Neural cell (in vitro differentiated cells): ENCODE data around the gene TSNAXIP1. TPM values are rescaled to one million over a fixed set of nuclear protein-coding genes. Genes with fewer than 3 reads are reported as not detected.

ENCODE experiments used
- H2AFZ ChIP-seq: fragments of 200-600, 300-800 bp; sonication (generic), shearing (Covaris generic); 2 replicates; pipeline ENCODE4 v1.6.0; 2014; ENCODE audit warnings: low read depth, mild to moderate bottlenecking, antibody characterized with exemption, low read length, moderate library complexity
- H3F3A ChIP-seq: fragments of 200-600 bp; shearing (Covaris generic); 2 replicates; pipeline ENCODE4 v1.6.1; 2016; ENCODE audit warnings: mild to moderate bottlenecking, moderate library complexity, mixed read lengths, antibody characterized with exemption, low read length; ENCODE audit not compliant: insufficient read depth, poor library complexity, severe bottlenecking
- H3K27ac ChIP-seq: fragments of 200-600, 300-800 bp; sonication (generic), shearing (Covaris generic); 2 replicates; pipeline ENCODE4 v1.5.1; 2014; ENCODE audit warnings: mild to moderate bottlenecking, low read length, moderate library complexity
- H3K27me3 ChIP-seq: fragments of 300-800, 200-600 bp; sonication (generic), shearing (Covaris generic); 2 replicates; pipeline ENCODE4 v1.6.0; 2014; ENCODE audit warnings: mild to moderate bottlenecking, low read depth, low read length, moderate library complexity; ENCODE audit not compliant: insufficient read depth
- H3K36me3 ChIP-seq: fragments of 300-800, 200-600 bp; sonication (generic), shearing (Covaris generic); 2 replicates; pipeline ENCODE4 v1.5.1; 2014; ENCODE audit warnings: mild to moderate bottlenecking, antibody characterized with exemption, low read length, moderate library complexity; ENCODE audit not compliant: insufficient read depth
- H3K4me2 ChIP-seq: fragments of 300-800, 200-600 bp; sonication (generic), shearing (Covaris generic); 2 replicates; pipeline ENCODE4 v1.6.0; 2014; ENCODE audit warnings: mild to moderate bottlenecking, low read length
- H3K4me3 ChIP-seq: fragments of 300-800, 200-600 bp; sonication (generic), shearing (Covaris generic); 2 replicates; pipeline ENCODE4 v1.5.1; 2014; ENCODE audit warnings: mild to moderate bottlenecking, low read length, moderate library complexity
- H3K79me2 ChIP-seq: fragments of 200-600 bp; shearing (Covaris generic); replicated peaks from 2 replicates; pipeline ENCODE4 v1.6.0; 2014; ENCODE audit warnings: mild to moderate bottlenecking, low read length, moderate library complexity; ENCODE audit not compliant: insufficient read depth
- H3K9ac ChIP-seq: fragments of 300-800, 200-600 bp; sonication (generic), shearing (Covaris generic); 2 replicates; pipeline ENCODE4 v1.6.1; 2016; ENCODE audit warnings: mild to moderate bottlenecking, low read length, mixed read lengths
- H3K9me2 ChIP-seq: fragments of 200-600 bp; shearing (Covaris generic); 2 replicates; pipeline ENCODE4 v1.6.1; 2016; ENCODE audit warnings: mild to moderate bottlenecking, low read length, mixed read lengths; ENCODE audit not compliant: insufficient read depth
- H3K9me3 ChIP-seq: fragments of 200-600, 300-800 bp; sonication (generic), shearing (Covaris generic); 2 replicates; pipeline ENCODE4 v1.6.1; 2016; ENCODE audit warnings: mild to moderate bottlenecking, mixed run types, low read length, moderate library complexity, mixed read lengths
- H4K20me1 ChIP-seq: fragments of 200-600 bp; shearing (Covaris generic); 2 replicates; pipeline ENCODE4 v1.6.1; 2016; ENCODE audit warnings: mild to moderate bottlenecking, mixed run types; ENCODE audit not compliant: insufficient read depth
- EP300 ChIP-seq: fragments of 450-650 bp; conservative IDR thresholded peaks from 2 replicates; pipeline ENCODE4 v1.6.1; 2014; ENCODE audit warnings: antibody characterized with exemption, mild to moderate bottlenecking, moderate library complexity; ENCODE audit not compliant: poor library complexity, severe bottlenecking
- EZH2 ChIP-seq: fragments of 200-600, 300-800 bp; shearing (Covaris generic), sonication (generic); IDR thresholded peaks from 2 replicates; pipeline ENCODE4 v1.6.1; 2014; ENCODE audit warnings: antibody characterized with exemption, low read length, borderline replicate concordance, mild to moderate bottlenecking; ENCODE audit not compliant: insufficient read depth, poor library complexity, severe bottlenecking
- MXI1 ChIP-seq: fragments of 450-650 bp; conservative IDR thresholded peaks from 2 replicates; pipeline ENCODE4 v1.6.1; 2014; ENCODE audit warnings: antibody characterized with exemption, mild to moderate bottlenecking; ENCODE audit not compliant: poor library complexity, severe bottlenecking
- POLR2AphosphoS5 ChIP-seq: IDR thresholded peaks from 2 replicates; pipeline ENCODE4 v1.6.1; 2012
- RAD21 ChIP-seq: fragments of 450-650 bp; conservative IDR thresholded peaks from 2 replicates; pipeline ENCODE4 v1.6.1; 2014; ENCODE audit warnings: antibody characterized with exemption, mild to moderate bottlenecking, moderate library complexity
- SMC3 ChIP-seq: fragments of 450-650 bp; conservative IDR thresholded peaks from 2 replicates; pipeline ENCODE4 v1.6.1; 2014; ENCODE audit warnings: antibody characterized with exemption, mild to moderate bottlenecking, moderate library complexity; ENCODE audit not compliant: poor library complexity
- TAF1 ChIP-seq: IDR thresholded peaks from 2 replicates; pipeline ENCODE4 v1.6.1; 2012; ENCODE audit warnings: low read depth
- polyA plus RNA-seq: library from polyadenylated mRNA; depleted of rRNA; stranded (reverse); fragments of >200 nt; gene quantifications from 2 replicates; pipeline ENCODE4 v1.2.3, GENCODE V29; 2014
- TF ChIP-seq, protein P1 (sequence below): fragments of 450-650 bp; IDR thresholded peaks from 2 replicates; pipeline ENCODE4 v1.5.1; 2014; ENCODE audit warnings: antibody characterized with exemption, mild to moderate bottlenecking, moderate library complexity; ENCODE audit not compliant: poor library complexity, severe bottlenecking
- TF ChIP-seq, protein P2 (sequence below): IDR thresholded peaks from 2 replicates; pipeline ENCODE4 v1.6.1; 2012; ENCODE audit warnings: borderline replicate concordance

TSNAXIP1 gene
- polyA plus RNA-seq, 1 donor from 2014 or later, result 31.0 TPM

DNA sequence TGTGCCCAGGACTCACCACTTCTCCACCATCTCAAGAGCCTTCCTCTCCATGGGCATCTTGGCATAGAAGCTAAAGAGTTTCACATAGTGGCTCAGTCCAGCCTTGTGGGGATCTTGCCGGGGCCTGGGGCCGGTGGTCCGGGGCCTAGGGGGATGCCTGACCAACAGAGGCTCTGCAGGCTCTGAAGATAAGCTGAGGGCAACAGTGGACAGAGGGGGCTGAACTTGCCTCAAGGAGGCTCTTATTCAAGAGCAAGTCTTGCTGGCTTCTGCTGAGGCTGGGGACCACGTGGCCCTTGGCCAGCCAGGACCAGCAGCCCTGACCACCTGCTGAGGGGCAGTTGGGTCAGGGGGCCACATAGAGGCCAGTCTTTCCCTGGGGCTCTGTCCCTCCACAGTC, 22.0 kb downstream of the TSNAXIP1 start:
- Histone ChIP-seq H3K27me3 (no peaks in the 10 kb centered on the region), H3K9ac (no peak overlapping the region), H3K36me3 (no peaks in the 10 kb centered on the region)

DNA sequence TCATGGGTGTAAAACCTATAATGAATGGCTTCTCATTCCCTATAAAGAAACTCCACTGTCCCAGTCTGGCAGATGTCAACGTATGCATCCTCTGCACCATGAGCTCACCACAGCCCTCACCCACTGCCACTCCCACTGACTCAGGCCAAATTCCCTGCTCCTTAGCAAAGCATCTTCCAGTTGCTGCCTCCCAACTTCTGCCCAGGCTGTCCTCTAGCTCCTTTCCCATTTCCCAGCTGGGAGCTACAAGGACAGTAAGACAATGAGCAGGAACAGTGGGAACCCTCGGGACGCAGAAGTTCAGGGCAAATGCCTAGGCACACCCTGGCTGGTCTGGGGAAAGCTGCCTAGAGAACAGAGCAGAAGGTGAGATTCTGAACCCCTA, 26.3 kb downstream of the TSNAXIP1 start:
- Histone ChIP-seq H3K36me3 (no peaks in the 10 kb centered on the region), H3K4me2 (peak overlapping the region; percentile 82), H3K9me2 (no peaks in the 10 kb centered on the region), H3K9ac (peak overlapping the region; percentile 72), H2AFZ (no peak overlapping the region), H3K4me3 (peak overlapping the region; percentile 90), H3K27me3 (no peaks in the 10 kb centered on the region), H3K27ac (no peak overlapping the region), H3K9me3 (no peaks in the 10 kb centered on the region), H3K79me2 (peaks cover 8% of the 10 kb centered on the region), H3F3A (no peaks in the 10 kb centered on the region), H4K20me1 (no peaks in the 10 kb centered on the region)
- TF ChIP-seq, protein P1, sequence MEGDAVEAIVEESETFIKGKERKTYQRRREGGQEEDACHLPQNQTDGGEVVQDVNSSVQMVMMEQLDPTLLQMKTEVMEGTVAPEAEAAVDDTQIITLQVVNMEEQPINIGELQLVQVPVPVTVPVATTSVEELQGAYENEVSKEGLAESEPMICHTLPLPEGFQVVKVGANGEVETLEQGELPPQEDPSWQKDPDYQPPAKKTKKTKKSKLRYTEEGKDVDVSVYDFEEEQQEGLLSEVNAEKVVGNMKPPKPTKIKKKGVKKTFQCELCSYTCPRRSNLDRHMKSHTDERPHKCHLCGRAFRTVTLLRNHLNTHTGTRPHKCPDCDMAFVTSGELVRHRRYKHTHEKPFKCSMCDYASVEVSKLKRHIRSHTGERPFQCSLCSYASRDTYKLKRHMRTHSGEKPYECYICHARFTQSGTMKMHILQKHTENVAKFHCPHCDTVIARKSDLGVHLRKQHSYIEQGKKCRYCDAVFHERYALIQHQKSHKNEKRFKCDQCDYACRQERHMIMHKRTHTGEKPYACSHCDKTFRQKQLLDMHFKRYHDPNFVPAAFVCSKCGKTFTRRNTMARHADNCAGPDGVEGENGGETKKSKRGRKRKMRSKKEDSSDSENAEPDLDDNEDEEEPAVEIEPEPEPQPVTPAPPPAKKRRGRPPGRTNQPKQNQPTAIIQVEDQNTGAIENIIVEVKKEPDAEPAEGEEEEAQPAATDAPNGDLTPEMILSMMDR, result no peak
- no peak for TF ChIP-seq MXI1
- no peak for TF ChIP-seq EZH2
- TF ChIP-seq TAF1, result no peak
- TF ChIP-seq, protein P2, sequence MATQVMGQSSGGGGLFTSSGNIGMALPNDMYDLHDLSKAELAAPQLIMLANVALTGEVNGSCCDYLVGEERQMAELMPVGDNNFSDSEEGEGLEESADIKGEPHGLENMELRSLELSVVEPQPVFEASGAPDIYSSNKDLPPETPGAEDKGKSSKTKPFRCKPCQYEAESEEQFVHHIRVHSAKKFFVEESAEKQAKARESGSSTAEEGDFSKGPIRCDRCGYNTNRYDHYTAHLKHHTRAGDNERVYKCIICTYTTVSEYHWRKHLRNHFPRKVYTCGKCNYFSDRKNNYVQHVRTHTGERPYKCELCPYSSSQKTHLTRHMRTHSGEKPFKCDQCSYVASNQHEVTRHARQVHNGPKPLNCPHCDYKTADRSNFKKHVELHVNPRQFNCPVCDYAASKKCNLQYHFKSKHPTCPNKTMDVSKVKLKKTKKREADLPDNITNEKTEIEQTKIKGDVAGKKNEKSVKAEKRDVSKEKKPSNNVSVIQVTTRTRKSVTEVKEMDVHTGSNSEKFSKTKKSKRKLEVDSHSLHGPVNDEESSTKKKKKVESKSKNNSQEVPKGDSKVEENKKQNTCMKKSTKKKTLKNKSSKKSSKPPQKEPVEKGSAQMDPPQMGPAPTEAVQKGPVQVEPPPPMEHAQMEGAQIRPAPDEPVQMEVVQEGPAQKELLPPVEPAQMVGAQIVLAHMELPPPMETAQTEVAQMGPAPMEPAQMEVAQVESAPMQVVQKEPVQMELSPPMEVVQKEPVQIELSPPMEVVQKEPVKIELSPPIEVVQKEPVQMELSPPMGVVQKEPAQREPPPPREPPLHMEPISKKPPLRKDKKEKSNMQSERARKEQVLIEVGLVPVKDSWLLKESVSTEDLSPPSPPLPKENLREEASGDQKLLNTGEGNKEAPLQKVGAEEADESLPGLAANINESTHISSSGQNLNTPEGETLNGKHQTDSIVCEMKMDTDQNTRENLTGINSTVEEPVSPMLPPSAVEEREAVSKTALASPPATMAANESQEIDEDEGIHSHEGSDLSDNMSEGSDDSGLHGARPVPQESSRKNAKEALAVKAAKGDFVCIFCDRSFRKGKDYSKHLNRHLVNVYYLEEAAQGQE, result no peak
- TF ChIP-seq POLR2AphosphoS5, result no peak
- no peak for TF ChIP-seq SMC3
- TF ChIP-seq RAD21, result no peak
- no peak for TF ChIP-seq EP300

More for the DNA sequence above, 22.0 kb downstream of the TSNAXIP1 start:
- Histone ChIP-seq H3K4me2 (no peak overlapping the region), H3K27ac (no peak overlapping the region), H3K79me2 (peaks cover 8% of the 10 kb centered on the region), H4K20me1 (no peaks in the 10 kb centered on the region), H3F3A (no peaks in the 10 kb centered on the region), H3K9me3 (no peaks in the 10 kb centered on the region), H3K4me3 (no peak overlapping the region), H2AFZ (no peak overlapping the region), H3K9me2 (no peaks in the 10 kb centered on the region)
- TF ChIP-seq POLR2AphosphoS5 (no peak), EZH2 (no peak), RAD21 (no peak), EP300 (no peak), SMC3 (no peak), MXI1 (no peak), TAF1 (no peak)
- TF ChIP-seq, protein P2, result no peak
- TF ChIP-seq, protein P1, result no peak
